ENCODE results near the gene SHOX. TPM values are rescaled to one million over a fixed set of nuclear protein-coding genes. Genes with fewer than 3 reads are reported as not detected.
"Not testable (repeated sequence)": the region's sequence is repeated elsewhere in the genome, so short reads cannot be mapped to it uniquely, and the experiment has no call there.

The SHOX gene
- total RNA-seq, 1 donor from 2014 or later = not detected

- Histone ChIP-seq H3K36me3 (no peaks in the 10 kb centered on the region), H3K9me3 (replicated peaks) (no peaks in the 10 kb centered on the region), H3K4me1 (peaks cover 10% of the 10 kb centered on the region), H3K27me3 (ENCODE audit: low read depth) (peaks cover 83% of the 10 kb centered on the region), H3K4me3 (no peak overlapping the region), H3K27ac (replicated peaks) (no peak overlapping the region)
- intact Hi-C loops (cut with micrococcal nuclease) = no loop called here
- DNase-seq = no peak
- TF ChIP-seq, protein P1, sequence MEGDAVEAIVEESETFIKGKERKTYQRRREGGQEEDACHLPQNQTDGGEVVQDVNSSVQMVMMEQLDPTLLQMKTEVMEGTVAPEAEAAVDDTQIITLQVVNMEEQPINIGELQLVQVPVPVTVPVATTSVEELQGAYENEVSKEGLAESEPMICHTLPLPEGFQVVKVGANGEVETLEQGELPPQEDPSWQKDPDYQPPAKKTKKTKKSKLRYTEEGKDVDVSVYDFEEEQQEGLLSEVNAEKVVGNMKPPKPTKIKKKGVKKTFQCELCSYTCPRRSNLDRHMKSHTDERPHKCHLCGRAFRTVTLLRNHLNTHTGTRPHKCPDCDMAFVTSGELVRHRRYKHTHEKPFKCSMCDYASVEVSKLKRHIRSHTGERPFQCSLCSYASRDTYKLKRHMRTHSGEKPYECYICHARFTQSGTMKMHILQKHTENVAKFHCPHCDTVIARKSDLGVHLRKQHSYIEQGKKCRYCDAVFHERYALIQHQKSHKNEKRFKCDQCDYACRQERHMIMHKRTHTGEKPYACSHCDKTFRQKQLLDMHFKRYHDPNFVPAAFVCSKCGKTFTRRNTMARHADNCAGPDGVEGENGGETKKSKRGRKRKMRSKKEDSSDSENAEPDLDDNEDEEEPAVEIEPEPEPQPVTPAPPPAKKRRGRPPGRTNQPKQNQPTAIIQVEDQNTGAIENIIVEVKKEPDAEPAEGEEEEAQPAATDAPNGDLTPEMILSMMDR (IDR thresholded peaks at IDR 0.05; ENCODE audit: borderline replicate concordance) = no peak
These were observed 5.4 kb upstream of the SHOX start for GRCh38 chrX:625137-625691.

DNA sequence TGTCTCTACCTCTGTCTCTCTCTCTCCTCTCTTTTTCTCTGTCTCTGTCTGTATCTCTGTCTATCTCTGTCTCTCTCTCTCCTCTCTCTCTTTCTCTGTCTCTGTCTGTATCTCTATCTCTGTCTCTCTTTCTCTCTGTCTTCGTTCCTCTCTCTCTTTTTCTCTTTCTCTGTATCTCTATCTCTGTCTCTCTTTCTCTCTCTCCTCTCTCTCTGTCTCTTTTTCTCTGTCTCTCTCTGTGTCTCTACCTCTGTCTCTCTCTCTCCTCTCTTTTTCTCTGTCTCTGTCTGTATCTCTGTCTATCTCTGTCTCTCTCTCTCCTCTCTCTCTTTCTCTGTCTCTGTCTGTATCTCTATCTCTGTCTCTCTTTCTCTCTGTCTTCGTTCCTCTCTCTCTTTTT is 4.5 kb upstream of the SHOX start:
- H3K27ac ChIP-seq (replicated peaks); DNase-seq; H3K9me3 ChIP-seq (replicated peaks); intact Hi-C loops (cut with micrococcal nuclease); H3K36me3 ChIP-seq; H3K4me3 ChIP-seq: not testable (repeated sequence)
- Histone ChIP-seq H3K27me3 (ENCODE audit: low read depth) (peaks cover 83% of the 10 kb centered on the region), H3K4me1 (peaks cover 10% of the 10 kb centered on the region)

DNA sequence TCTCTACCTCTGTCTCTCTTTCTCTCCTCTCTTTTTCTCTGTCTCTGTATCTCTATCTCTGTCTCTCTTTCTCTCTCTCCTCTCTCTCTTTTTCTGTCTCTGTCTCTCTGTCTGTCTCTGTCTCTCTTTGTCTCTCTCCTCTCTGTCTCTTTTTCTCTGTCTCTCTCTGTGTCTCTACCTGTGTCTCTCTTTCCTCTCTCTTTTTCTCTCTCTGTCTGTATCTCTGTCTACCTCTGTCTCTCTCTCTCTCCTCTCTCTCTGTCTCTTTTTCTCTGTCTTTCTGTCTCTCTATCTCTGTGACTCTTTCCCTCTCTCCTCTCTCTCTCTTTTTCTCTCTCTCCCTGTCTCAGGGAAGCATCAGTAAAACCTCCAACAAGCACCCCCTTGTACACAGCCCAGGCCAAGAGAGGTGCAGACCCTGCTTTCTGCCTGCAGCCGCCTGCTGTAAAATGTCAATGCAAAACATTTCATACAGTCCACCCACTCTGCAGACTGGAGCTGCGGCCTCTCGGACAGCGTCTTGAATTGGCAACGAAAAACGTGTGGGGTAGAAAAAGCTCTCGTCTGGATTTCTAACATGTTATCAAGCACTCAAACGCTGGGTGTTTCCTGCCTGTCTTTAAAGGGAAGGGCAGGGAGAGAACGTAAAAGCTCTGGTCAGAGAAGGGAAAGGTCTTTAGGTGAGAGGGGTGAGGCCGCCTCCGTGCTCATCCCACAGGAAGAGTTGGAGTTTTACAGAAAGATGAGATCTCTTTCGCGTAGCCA is 3.7 kb upstream of the SHOX start:
- Histone ChIP-seq H3K27me3 (ENCODE audit: low read depth) (peaks cover 83% of the 10 kb centered on the region), H3K27ac (replicated peaks) (no peak overlapping the region), H3K4me1 (peaks cover 10% of the 10 kb centered on the region), H3K9me3 (replicated peaks) (no peaks in the 10 kb centered on the region), H3K36me3 (no peaks in the 10 kb centered on the region), H3K4me3 (no peak overlapping the region)
- intact Hi-C loops (cut with micrococcal nuclease) = no loop called here
- no peak for DNase-seq
- TF ChIP-seq, protein P1 (IDR thresholded peaks at IDR 0.05; ENCODE audit: borderline replicate concordance) = no peak

DNA sequence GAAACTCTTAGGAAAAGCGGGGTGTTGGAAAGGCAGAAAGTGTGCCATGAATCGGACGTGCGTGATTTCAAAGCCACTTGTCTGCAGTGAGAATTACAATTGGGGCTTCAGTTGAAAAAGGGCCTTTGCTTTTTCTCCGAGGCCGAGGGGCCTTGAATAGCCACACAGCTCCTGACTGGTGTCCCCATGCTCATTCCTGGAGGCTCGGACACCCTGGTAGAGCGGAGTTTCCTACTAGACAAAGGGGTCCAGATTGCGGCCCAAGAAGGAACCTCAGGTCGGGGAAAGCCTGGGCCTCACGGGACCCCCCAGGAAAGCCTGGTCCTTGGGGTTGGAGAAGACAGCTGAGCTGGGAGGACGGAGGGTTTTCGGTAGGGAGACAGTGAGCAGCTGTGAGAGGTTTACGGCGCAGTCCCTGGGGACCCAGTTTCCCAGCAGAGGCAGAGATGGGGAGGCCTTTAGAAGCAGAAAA is 3.0 kb upstream of the SHOX start:
- H3K4me1 ChIP-seq = peaks cover 10% of the 10 kb centered on the region
- no peaks in the 10 kb centered on the region for H3K9me3 ChIP-seq (replicated peaks)
- TF ChIP-seq, protein P1 (IDR thresholded peaks at IDR 0.05; ENCODE audit: borderline replicate concordance) = no peak
- DNase-seq = no peak
- peaks cover 84% of the 10 kb centered on the region for H3K27me3 ChIP-seq (ENCODE audit: low read depth)
- H3K36me3 ChIP-seq = no peaks in the 10 kb centered on the region
- no peak overlapping the region for H3K27ac ChIP-seq (replicated peaks)
- intact Hi-C loops (cut with micrococcal nuclease) = no loop called here
- H3K4me3 ChIP-seq = no peak overlapping the region

DNA sequence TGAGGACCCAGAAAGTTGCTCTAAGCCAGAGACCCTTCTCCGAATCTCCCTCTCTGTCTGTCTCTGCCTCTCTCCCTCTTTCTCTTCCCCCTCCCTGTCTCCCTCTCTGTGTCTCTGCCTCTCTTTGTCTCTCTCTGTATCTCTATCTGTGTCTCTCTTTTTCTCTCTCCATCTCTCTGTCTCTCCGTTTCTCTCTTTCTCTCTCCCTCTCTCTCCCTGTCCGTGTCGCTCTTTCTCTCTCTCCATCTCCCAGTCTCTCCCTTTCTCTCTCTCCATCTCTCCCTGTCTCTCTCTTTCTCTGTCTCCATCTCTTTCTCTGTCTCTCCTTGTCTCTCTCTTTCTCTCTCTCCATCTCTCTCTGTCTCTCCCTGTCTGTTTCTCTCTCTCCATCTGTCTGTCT is 2.6 kb upstream of the SHOX start:
- peaks cover 10% of the 10 kb centered on the region for H3K4me1 ChIP-seq
- no peaks in the 10 kb centered on the region for H3K9me3 ChIP-seq (replicated peaks)
- no peak overlapping the region for H3K27ac ChIP-seq (replicated peaks)
- peaks cover 89% of the 10 kb centered on the region for H3K27me3 ChIP-seq (ENCODE audit: low read depth)
- no peak for DNase-seq
- intact Hi-C loops (cut with micrococcal nuclease) = no loop called here
- TF ChIP-seq, protein P1 (IDR thresholded peaks at IDR 0.05; ENCODE audit: borderline replicate concordance) = no peak
- H3K36me3 ChIP-seq = no peaks in the 10 kb centered on the region
- no peak overlapping the region for H3K4me3 ChIP-seq

All from left ventricle myocardium inferior (tissue), 1 donor.